H7 (cell line): Measurements from ENCODE around the gene GKN2. TPM values are rescaled to one million over a fixed set of nuclear protein-coding genes. Genes with fewer than 3 reads are reported as not detected.
"Not testable (repeated sequence)": the region's sequence is repeated elsewhere in the genome, so short reads cannot be mapped to it uniquely, and the experiment has no call there.

Source experiments
- DNase-seq: peaks from one replicate; pipeline ENCODE4 v3.0.0; 2012
- H3K27me3 ChIP-seq: 2 replicates; pipeline ENCODE4 v1.6.0; 2011; ENCODE audit warnings: mild to moderate bottlenecking, low read length; ENCODE audit not compliant: control insufficient read depth, insufficient read depth
- H3K36me3 ChIP-seq: replicated peaks from 2 replicates; pipeline ENCODE4 v1.5.1; 2011; ENCODE audit warnings: low read length; ENCODE audit not compliant: control insufficient read depth, insufficient read depth
- H3K4me3 ChIP-seq: 2 replicates; pipeline ENCODE4 v1.5.1; 2011; ENCODE audit warnings: low read depth, mild to moderate bottlenecking, control low read depth, low read length, moderate library complexity; ENCODE audit not compliant: insufficient read depth
- total RNA-seq: library from RNA; depleted of rRNA; stranded (reverse); fragments of >200 nt; shearing (Covaris generic); gene quantifications from 2 replicates; pipeline ENCODE4 v1.2.3, GENCODE V29; 2014

The GKN2 gene
- total RNA-seq, 1 experiment from 2014 or later, result not detected

- Histone ChIP-seq H3K36me3 (no peaks in the 10 kb centered on the region), H3K27me3 (no peaks in the 10 kb centered on the region), H3K4me3 (no peak within 1 kb of the TSS)
- no peak for DNase-seq
These were observed 21.6 kb upstream of the GKN2 start, which contains the start of gene GKN1 for GRCh38 chr2:68974251-68974650. GKN1 (plus strand) TSS chr2:68974636; CDS start chr2:68974678, 42 bp downstream.

- Histone ChIP-seq H3K4me3 (no peak overlapping the region), H3K36me3 (no peaks in the 10 kb centered on the region), H3K27me3 (no peaks in the 10 kb centered on the region)
- DNase-seq, result no peak
These were observed 19.0 kb upstream of the GKN2 start for GRCh38 chr2:68971591-68972231.

GRCh38 chr2:68970566-68971265 is 18.0 kb upstream of the GKN2 start:
- no peaks in the 10 kb centered on the region for H3K36me3 ChIP-seq
- no peaks in the 10 kb centered on the region for H3K27me3 ChIP-seq
- no peak overlapping the region for H3K4me3 ChIP-seq
- DNase-seq, result no peak

- Histone ChIP-seq H3K36me3 (no peaks in the 10 kb centered on the region), H3K4me3 (no peak overlapping the region), H3K27me3 (no peaks in the 10 kb centered on the region)
- DNase-seq, result no peak
These were observed 17.2 kb upstream of the GKN2 start for GRCh38 chr2:68969736-68970490.

- H3K4me3 ChIP-seq, result no peak overlapping the region
- no peaks in the 10 kb centered on the region for H3K36me3 ChIP-seq
- no peaks in the 10 kb centered on the region for H3K27me3 ChIP-seq
- no peak for DNase-seq
These were observed 15.5 kb upstream of the GKN2 start for GRCh38 chr2:68968221-68968620.

GRCh38 chr2:68964282-68964681 is 11.6 kb upstream of the GKN2 start:
- Histone ChIP-seq H3K4me3 (no peak overlapping the region), H3K36me3 (no peaks in the 10 kb centered on the region), H3K27me3 (no peaks in the 10 kb centered on the region)
- no peak for DNase-seq

- no peak for DNase-seq
- H3K27me3 ChIP-seq, result no peaks in the 10 kb centered on the region
- H3K36me3 ChIP-seq, result no peaks in the 10 kb centered on the region
- H3K4me3 ChIP-seq, result no peak overlapping the region
These were observed 8.7 kb upstream of the GKN2 start for GRCh38 chr2:68961380-68961779.

GRCh38 chr2:68959001-68959400 is 6.3 kb upstream of the GKN2 start:
- Histone ChIP-seq H3K4me3 (no peak overlapping the region), H3K27me3 (no peaks in the 10 kb centered on the region), H3K36me3 (no peaks in the 10 kb centered on the region)
- no peak for DNase-seq

GRCh38 chr2:68955432-68955831 is 2.7 kb upstream of the GKN2 start:
- not testable (repeated sequence) for H3K4me3 ChIP-seq, H3K27me3 ChIP-seq, H3K36me3 ChIP-seq, DNase-seq

GRCh38 chr2:68951899-68952298 is 794 bp downstream of the GKN2 start:
- Histone ChIP-seq H3K36me3 (no peaks in the 10 kb centered on the region), H3K27me3 (no peaks in the 10 kb centered on the region), H3K4me3 (no peak overlapping the region)
- no peak for DNase-seq

- Histone ChIP-seq H3K4me3 (no peak overlapping the region), H3K27me3 (no peaks in the 10 kb centered on the region), H3K36me3 (no peaks in the 10 kb centered on the region)
- DNase-seq, result no peak
These were observed 4.0 kb downstream of the GKN2 start for GRCh38 chr2:68948710-68949109.

GRCh38 chr2:68946117-68946516 is 6.6 kb downstream of the GKN2 start:
- Histone ChIP-seq H3K27me3 (no peaks in the 10 kb centered on the region), H3K36me3 (no peaks in the 10 kb centered on the region), H3K4me3 (no peak overlapping the region)
- DNase-seq, result no peak

- Histone ChIP-seq H3K27me3 (no peaks in the 10 kb centered on the region), H3K36me3 (no peaks in the 10 kb centered on the region), H3K4me3 (peak overlapping the region; percentile 68)
- peak; percentile 66 for DNase-seq
These were observed 8.8 kb downstream of the GKN2 start for GRCh38 chr2:68943581-68944568.

GRCh38 chr2:68942827-68943226 is 9.9 kb downstream of the GKN2 start:
- Histone ChIP-seq H3K36me3 (no peaks in the 10 kb centered on the region), H3K4me3 (no peak overlapping the region), H3K27me3 (no peaks in the 10 kb centered on the region)
- DNase-seq, result no peak
